H1 (cell line): Measurements from ENCODE around the gene NAGS. TPM values are rescaled to one million over a fixed set of nuclear protein-coding genes. Genes with fewer than 3 reads are reported as not detected.

Experiments
- ASH2L ChIP-seq: fragments of 200-600, 300-600 bp; sonication (generic); IDR thresholded peaks from one replicate; pipeline ENCODE4 v1.7.1; 2017; ENCODE audit warnings: low read length
- ATF3 ChIP-seq: IDR thresholded peaks from 2 replicates; pipeline ENCODE4 v1.6.1; 2011; ENCODE audit warnings: low read depth, mild to moderate bottlenecking, low read length; ENCODE audit not compliant: insufficient read depth
- BCL11A ChIP-seq, 2 experiments: IDR thresholded peaks; one replicate each; pipeline ENCODE4 v1.6.1; 2011; ENCODE audit warnings: low read depth in 2 of 2, low read length in 2 of 2, mild to moderate bottlenecking in 2 of 2
- BRCA1 ChIP-seq: IDR thresholded peaks from 2 replicates; pipeline ENCODE4 v1.6.1; 2012; ENCODE audit warnings: low read depth, low read length, improper control_type of control experiment
- CBX5 ChIP-seq: fragments of 300-800, 300-1000 bp; sonication (generic); IDR thresholded peaks from 2 replicates; pipeline ENCODE4 v1.7.1; 2016; ENCODE audit warnings: antibody characterized with exemption, low read length, low read depth
- CBX8 ChIP-seq: fragments of 300-800, 300-1000 bp; sonication (generic); IDR thresholded peaks from 2 replicates; pipeline ENCODE4 v1.7.1; 2016; ENCODE audit warnings: low read depth, low read length, borderline replicate concordance
- CHD1 ChIP-seq: IDR thresholded peaks from 2 replicates; pipeline ENCODE4 v1.6.1; 2012; ENCODE audit warnings: low read depth, low read length, improper control_type of control experiment
- CTCF ChIP-seq, 3 experiments: IDR thresholded peaks; 1 replicate in 2 of 3; 2 replicates in 1 of 3; pipeline versions ENCODE4 v1.5.1 to v1.6.1; 2011; ENCODE audit warnings: low read length in 3 of 3, mild to moderate bottlenecking in 3 of 3, inconsistent platforms in 2 of 3, low read depth in 1 of 3, moderate library complexity in 1 of 3; ENCODE audit not compliant: insufficient read depth in 1 of 3; ENCODE audit errors: control extremely low read depth in 1 of 3
- NANOG ChIP-seq: IDR thresholded peaks from 2 replicates; pipeline ENCODE4 v1.6.1; 2011; ENCODE audit warnings: low read length, low read depth, mild to moderate bottlenecking, inconsistent platforms; ENCODE audit not compliant: insufficient read depth, poor library complexity, severe bottlenecking
- POU5F1 ChIP-seq: IDR thresholded peaks from 2 replicates; pipeline ENCODE4 v1.6.1; 2011; ENCODE audit warnings: low read depth, mild to moderate bottlenecking, low read length, moderate library complexity
- RAD21 ChIP-seq, 2 experiments: IDR thresholded peaks in 1 of 2; conservative IDR thresholded peaks in 1 of 2; 2 replicates each; pipeline ENCODE4 v1.6.1; 2011; ENCODE audit warnings: low read depth in 2 of 2, low read length in 2 of 2, improper control_type of control experiment in 1 of 2, inconsistent platforms in 1 of 2, mild to moderate bottlenecking in 1 of 2, moderate library complexity in 1 of 2
- RBBP5 ChIP-seq: IDR thresholded peaks from 2 replicates; pipeline ENCODE4 v1.7.1; 2012; ENCODE audit warnings: low read depth, mild to moderate bottlenecking, inconsistent platforms, low read length, moderate library complexity, borderline replicate concordance
- SAP30 ChIP-seq: fragments of 300-600 bp; sonication (generic); IDR thresholded peaks from 2 replicates; pipeline ENCODE4 v1.7.1; 2012; ENCODE audit warnings: low read length, moderate library complexity, mild to moderate bottlenecking, inconsistent platforms; ENCODE audit not compliant: insufficient read depth, insufficient replicate concordance
- SP2 ChIP-seq: IDR thresholded peaks from 2 replicates; pipeline ENCODE4 v1.6.1; 2012; ENCODE audit warnings: mild to moderate bottlenecking, low read length, inconsistent platforms
- polyA plus RNA-seq, 7 experiments: library from polyadenylated mRNA; depleted of rRNA in 3 of 7; stranded (reverse) in 5 of 7; unstranded in 2 of 7; fragments of >200 nt in 5 of 7; fragments of 200-250 nt in 2 of 7; gene quantifications; 1 replicate in 5 of 7; 2 replicates in 1 of 7; 4 replicates in 1 of 7; pipeline versions ENCODE4 v1.2.1 to v1.2.3, GENCODE V29; 2011 to 2013; ENCODE audit warnings: missing spikeins in 2 of 7, mixed read lengths in 2 of 7
- total RNA-seq: library from RNA; stranded (reverse); fragmentation: NEBNext Ultra II Directional; extraction: Animal tissue kit (Norgen Biotek cat#: 25700); gene quantifications from 2 replicates; pipeline ENCODE4 v1.2.1, GENCODE V29; 2021

The NAGS gene
- total and polyA plus RNA-seq, 2 of the 8 experiments (the other 6 are each of a cell fraction or from before 2014, with no cell fraction given): 4.0 to 5.1 TPM

- TF ChIP-seq ATF3: no peak
- TF ChIP-seq RAD21 (IDR thresholded peaks at IDR 0.05 in 1 of 2, conservative IDR thresholded peaks at IDR 0.05 in 1 of 2; ENCODE audit: low read depth in 2 of 2, low read length in 2 of 2): peak in 1 of 2 experiments; percentile 20; a peak in 1 of 4 replicates
- TF ChIP-seq RBBP5: no peak
- peak; percentile 75 for TF ChIP-seq ASH2L
- TF ChIP-seq BCL11A (IDR thresholded peaks at IDR 0.05; ENCODE audit: low read depth in 2 of 2, low read length in 2 of 2): no peak
- TF ChIP-seq NANOG: no peak
- peak; percentile 47; the same call in 1 of the 2 replicates for TF ChIP-seq BRCA1
- no peak for TF ChIP-seq CTCF (IDR thresholded peaks at IDR 0.05; ENCODE audit: control extremely low read depth in 1 of 3, insufficient read depth in 1 of 3, low read depth in 1 of 3, low read length in 3 of 3)
- TF ChIP-seq SAP30: peak; percentile 37
- TF ChIP-seq CBX8: no peak
- TF ChIP-seq POU5F1: 0 out of 2 replicates have a peak, but pooled peaks have one; percentile 9
- TF ChIP-seq SP2: no peak
- TF ChIP-seq CBX5: no peak
- no peak for TF ChIP-seq CHD1
These were observed 10.2 kb downstream of the NAGS start, which contains the start of gene TMEM101 (continued) for GRCh38 chr17:44014437-44015172.
